ENCODE results near the gene TTC23L. TPM values are rescaled to one million over a fixed set of nuclear protein-coding genes. Genes with fewer than 3 reads are reported as not detected.
"Not testable (repeated sequence)": the region's sequence is repeated elsewhere in the genome, so short reads cannot be mapped to it uniquely, and the experiment has no call there.

Gene TTC23L
- total and polyA plus RNA-seq, 9 donors: 0.15 to 3.3 (median 0.48) TPM

GRCh38 chr5:34820593-34820992, 18.4 kb upstream of the TTC23L start:
- intact Hi-C loops (cut with DNase I): no loop called here
- TF ChIP-seq CTCF (IDR thresholded peaks at IDR 0.05) (no peak), POLR2A (IDR thresholded peaks at IDR 0.05) (no peak), EP300 (IDR thresholded peaks at IDR 0.05) (no peak)
- 92 to 99% (median 97%) methylated on average over 1 of the region's 1 CpG for WGBS, 3 donors
- Histone ChIP-seq H3K4me3 (no peak overlapping the region), H3K9me3 (no peaks in the 10 kb centered on the region), H3K27ac (no peak overlapping the region), H3K27me3 (no peaks in the 10 kb centered on the region), H3K4me1 (ENCODE audit: insufficient read depth) (no peaks in the 10 kb centered on the region), H3K36me3 (no peaks in the 10 kb centered on the region)
- DNase-seq: no peak

GRCh38 chr5:34822956-34823715, 15.8 kb upstream of the TTC23L start:
- no peaks in the 10 kb centered on the region for H3K4me1 ChIP-seq (ENCODE audit: insufficient read depth)
- H3K4me3 ChIP-seq: no peak overlapping the region
- intact Hi-C loops (cut with DNase I): no loop called here
- 93 to 97% (median 96%) methylated on average over 8 of the region's 8 CpGs for WGBS, 3 donors
- no peak overlapping the region for H3K27ac ChIP-seq
- no peak for DNase-seq
- H3K9me3 ChIP-seq: no peaks in the 10 kb centered on the region
- H3K27me3 ChIP-seq: no peaks in the 10 kb centered on the region
- TF ChIP-seq CTCF (IDR thresholded peaks at IDR 0.05) (no peak), EP300 (IDR thresholded peaks at IDR 0.05) (no peak), POLR2A (IDR thresholded peaks at IDR 0.05) (no peak)
- no peaks in the 10 kb centered on the region for H3K36me3 ChIP-seq

GRCh38 chr5:34826347-34826746, 12.6 kb upstream of the TTC23L start:
- DNase-seq: no peak
- H3K36me3 ChIP-seq: no peaks in the 10 kb centered on the region
- TF ChIP-seq POLR2A (IDR thresholded peaks at IDR 0.05) (no peak), EP300 (IDR thresholded peaks at IDR 0.05) (no peak), CTCF (IDR thresholded peaks at IDR 0.05) (no peak)
- H3K4me3 ChIP-seq: no peak overlapping the region
- peaks cover 3% of the 10 kb centered on the region for H3K4me1 ChIP-seq (ENCODE audit: insufficient read depth)
- 53 to 68% (median 54%) methylated on average over 6 of the region's 6 CpGs for WGBS, 3 donors
- intact Hi-C loops (cut with DNase I): no loop called here
- H3K27me3 ChIP-seq: no peaks in the 10 kb centered on the region
- no peak overlapping the region for H3K27ac ChIP-seq
- no peaks in the 10 kb centered on the region for H3K9me3 ChIP-seq

- Histone ChIP-seq H3K4me3 (no peak overlapping the region), H3K9me3 (no peaks in the 10 kb centered on the region), H3K27me3 (no peaks in the 10 kb centered on the region), H3K27ac (no peak overlapping the region), H3K36me3 (no peaks in the 10 kb centered on the region), H3K4me1 (ENCODE audit: insufficient read depth) (peaks cover 3% of the 10 kb centered on the region)
- 91 to 97% (median 96%) methylated on average over 6 of the region's 6 CpGs for WGBS, 3 donors
- TF ChIP-seq EP300 (IDR thresholded peaks at IDR 0.05) (no peak), POLR2A (IDR thresholded peaks at IDR 0.05) (no peak), CTCF (IDR thresholded peaks at IDR 0.05) (no peak)
- intact Hi-C loops (cut with DNase I): no loop called here
- no peak for DNase-seq
These were observed 11.1 kb upstream of the TTC23L start for GRCh38 chr5:34827588-34828506.

- DNase-seq; H3K36me3 ChIP-seq; H3K27me3 ChIP-seq; H3K9me3 ChIP-seq; H3K4me1 ChIP-seq (ENCODE audit: insufficient read depth); H3K4me3 ChIP-seq; H3K27ac ChIP-seq: not testable (repeated sequence)
- intact Hi-C loops (cut with DNase I): loop anchor here in 2 of 4 donors (10.0 kb wide), 1 partner anchor 176 kb away; the partner anchor contains the start of gene RAI14 (in 2 of the 2)
- WGBS, 3 donors: 59 to 83% (median 63%) methylated on average over 7 of the region's 7 CpGs
These were observed 8.1 kb upstream of the TTC23L start for GRCh38 chr5:34830827-34831226.
